Measurements from ENCODE around the gene SORCS3. TPM values are rescaled to one million over a fixed set of nuclear protein-coding genes. Genes with fewer than 3 reads are reported as not detected.

SORCS3 gene
- total and polyA plus RNA-seq, 2 of the 4 experiments (the other 2 are of a cell fraction), result not detected

DNA sequence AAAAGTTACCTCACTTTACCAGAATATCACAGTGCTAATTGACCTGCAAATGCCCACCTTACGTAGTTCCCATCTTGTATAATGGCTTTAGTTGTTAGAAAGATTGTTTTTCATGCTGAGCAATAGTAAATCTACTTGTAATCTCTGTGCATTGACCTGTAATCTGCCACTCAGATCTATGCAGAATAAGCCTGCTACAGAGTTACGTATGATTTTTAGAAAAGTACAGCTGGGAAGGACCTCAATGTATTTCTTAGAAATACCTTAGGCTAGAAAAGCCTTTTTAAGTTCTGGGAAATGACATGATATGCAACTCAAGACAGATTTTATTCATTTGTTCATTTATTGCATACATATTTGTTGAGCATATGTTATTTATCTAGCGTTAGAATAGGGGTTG is 530.9 kb downstream of the SORCS3 start:
- Histone ChIP-seq H3K18ac (ENCODE audit: low read depth, low read length) (no peak overlapping the region), H4K20me1 (ENCODE audit: insufficient read depth, low read length) (no peaks in the 10 kb centered on the region), H4K91ac (ENCODE audit: insufficient read depth, low read depth, low read length) (no peak overlapping the region), H3K9me1 (ENCODE audit: insufficient read depth, low read length) (no peaks in the 10 kb centered on the region), H4K8ac (ENCODE audit: low read depth in 2 of 2, low read length in 2 of 2) (no peak overlapping the region), H3K23ac (ENCODE audit: low read depth, low read length) (no peak overlapping the region), H2BK15ac (ENCODE audit: low read depth, low read length) (no peak overlapping the region), H3K36me3 (ENCODE audit: control insufficient read depth, insufficient read depth, low read length) (no peaks in the 10 kb centered on the region), H2AK9ac (replicated peaks; ENCODE audit: low read depth, low read length, poor library complexity) (no peak overlapping the region), H3K14ac (replicated peaks; ENCODE audit: low read depth, low read length) (no peak overlapping the region), H2AFZ (replicated peaks; ENCODE audit: low read length, poor library complexity) (no peak overlapping the region), H3K27me3 (ENCODE audit: control insufficient read depth, insufficient read depth, low read length) (no peaks in the 10 kb centered on the region), H3K27ac (ENCODE audit: insufficient read depth, low read length) (no peak overlapping the region), H3K4me1 (ENCODE audit: control insufficient read depth, insufficient read depth, low read length) (no peaks in the 10 kb centered on the region), H2BK5ac (ENCODE audit: low read depth, low read length, poor library complexity, severe bottlenecking) (no peak overlapping the region), H2BK120ac (ENCODE audit: low read depth, low read length) (no peak overlapping the region), H2BK20ac (ENCODE audit: low read depth, low read length) (no peak overlapping the region), H3K9me3 (ENCODE audit: control insufficient read depth, insufficient read depth, low read length) (peaks cover 9% of the 10 kb centered on the region), H2AK5ac (ENCODE audit: low read depth, low read length) (no peak overlapping the region), H3K56ac (ENCODE audit: extremely low read depth, insufficient read depth, low read length) (no peak overlapping the region), H3K4me3 (ENCODE audit: insufficient read depth, low read depth, low read length) (no peak overlapping the region), H3K4ac (ENCODE audit: low read depth, low read length) (no peak overlapping the region), H3K4me2 (ENCODE audit: low read depth, low read length) (no peak overlapping the region), H3K79me1 (ENCODE audit: low read depth in 1 of 2, low read length in 2 of 2) (no peaks in the 10 kb centered on the region), H4K5ac (ENCODE audit: low read depth, low read length) (no peak overlapping the region), H3K9ac (ENCODE audit: low read depth, low read length) (no peak overlapping the region)
- dilution Hi-C loops (cut with HindIII; ENCODE audit: low sequenced_read_pairs, unreplicated experiment) (no loop called here), in situ Hi-C loops (cut with MboI; ENCODE audit: low sequenced_read_pairs) (no loop called here), intact Hi-C loops (cut with micrococcal nuclease) (no loop called here)
- TF ChIP-seq MXI1 (IDR thresholded peaks at IDR 0.05; ENCODE audit: borderline replicate concordance, low read depth, low read length), result no peak
- TF ChIP-seq RCOR1 (IDR thresholded peaks at IDR 0.05; ENCODE audit: insufficient replicate concordance, low read length), result no peak
- TF ChIP-seq FOS (IDR thresholded peaks at IDR 0.05; ENCODE audit: low read depth, low read length), result no peak
- TF ChIP-seq SMC3 (IDR thresholded peaks at IDR 0.05; ENCODE audit: low read depth, low read length), result no peak
- TF ChIP-seq, protein P1, sequence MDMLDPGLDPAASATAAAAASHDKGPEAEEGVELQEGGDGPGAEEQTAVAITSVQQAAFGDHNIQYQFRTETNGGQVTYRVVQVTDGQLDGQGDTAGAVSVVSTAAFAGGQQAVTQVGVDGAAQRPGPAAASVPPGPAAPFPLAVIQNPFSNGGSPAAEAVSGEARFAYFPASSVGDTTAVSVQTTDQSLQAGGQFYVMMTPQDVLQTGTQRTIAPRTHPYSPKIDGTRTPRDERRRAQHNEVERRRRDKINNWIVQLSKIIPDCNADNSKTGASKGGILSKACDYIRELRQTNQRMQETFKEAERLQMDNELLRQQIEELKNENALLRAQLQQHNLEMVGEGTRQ (IDR thresholded peaks at IDR 0.05; ENCODE audit: low read depth, low read length), result no peak
- TF ChIP-seq RAD21 (IDR thresholded peaks at IDR 0.05; ENCODE audit: low read length), result no peak
- TF ChIP-seq, protein P2, sequence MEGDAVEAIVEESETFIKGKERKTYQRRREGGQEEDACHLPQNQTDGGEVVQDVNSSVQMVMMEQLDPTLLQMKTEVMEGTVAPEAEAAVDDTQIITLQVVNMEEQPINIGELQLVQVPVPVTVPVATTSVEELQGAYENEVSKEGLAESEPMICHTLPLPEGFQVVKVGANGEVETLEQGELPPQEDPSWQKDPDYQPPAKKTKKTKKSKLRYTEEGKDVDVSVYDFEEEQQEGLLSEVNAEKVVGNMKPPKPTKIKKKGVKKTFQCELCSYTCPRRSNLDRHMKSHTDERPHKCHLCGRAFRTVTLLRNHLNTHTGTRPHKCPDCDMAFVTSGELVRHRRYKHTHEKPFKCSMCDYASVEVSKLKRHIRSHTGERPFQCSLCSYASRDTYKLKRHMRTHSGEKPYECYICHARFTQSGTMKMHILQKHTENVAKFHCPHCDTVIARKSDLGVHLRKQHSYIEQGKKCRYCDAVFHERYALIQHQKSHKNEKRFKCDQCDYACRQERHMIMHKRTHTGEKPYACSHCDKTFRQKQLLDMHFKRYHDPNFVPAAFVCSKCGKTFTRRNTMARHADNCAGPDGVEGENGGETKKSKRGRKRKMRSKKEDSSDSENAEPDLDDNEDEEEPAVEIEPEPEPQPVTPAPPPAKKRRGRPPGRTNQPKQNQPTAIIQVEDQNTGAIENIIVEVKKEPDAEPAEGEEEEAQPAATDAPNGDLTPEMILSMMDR (conservative IDR thresholded peaks at IDR 0.05; ENCODE audit: low read depth, low read length), result no peak
- no peak for DNase-seq
- WGBS, 2 experiments (ENCODE audit: extremely low coverage in 2 of 2, insufficient read length in 1 of 2), result no CpG with 5 or more reads among the region's 3 CpGs
- BruUV-seq (replicated peaks), result no TSS peak
- ATAC-seq (ENCODE audit: low read depth), result no peak
- ChIA-PET POLR2A (ENCODE audit: unreplicated experiment) (no interaction called here), CTCF (no interaction called here)

Measured in IMR-90 (cell line).